Esophagus muscularis mucosa (tissue), 4 donors: Measurements from ENCODE around the gene ZNF512. TPM values are rescaled to one million over a fixed set of nuclear protein-coding genes. Genes with fewer than 3 reads are reported as not detected.
"Not testable (repeated sequence)": the region's sequence is repeated elsewhere in the genome, so short reads cannot be mapped to it uniquely, and the experiment has no call there.

Source experiments
- DNase-seq: peaks from one replicate; pipeline ENCODE4 v3.0.0-alpha.2; 2017; ENCODE audit errors: extremely low spot score
- H3K27ac ChIP-seq, 4 donors: fragments of 200-600 bp; sonication (generic); replicated peaks in 1 of 4; 1 replicate in 3 of 4; 2 replicates in 1 of 4; pipeline ENCODE4 v1.5.1; 2016 to 2019; ENCODE audit warnings: mild to moderate bottlenecking in 1 of 4
- H3K27me3 ChIP-seq, 4 donors: fragments of 200-600 bp; sonication (generic); one replicate each; pipeline versions ENCODE4 v1.5.1 to v1.6.0; 2016 to 2019
- H3K36me3 ChIP-seq, 4 donors: fragments of 200-600 bp; sonication (generic); one replicate each; pipeline ENCODE4 v1.5.1; 2016 to 2019
- H3K4me1 ChIP-seq, 4 donors: fragments of 200-600 bp; sonication (generic); one replicate each; pipeline ENCODE4 v1.5.1; 2016 to 2019
- H3K4me3 ChIP-seq, 4 donors: fragments of 200-600 bp; sonication (generic); 1 replicate in 2 of 4; 2 replicates in 2 of 4; pipeline ENCODE4 v1.5.1; 2016 to 2019; ENCODE audit warnings: mild to moderate bottlenecking in 4 of 4, moderate library complexity in 1 of 4
- H3K9me3 ChIP-seq, 4 donors: fragments of 200-600 bp; sonication (generic); 1 replicate in 3 of 4; 2 replicates in 1 of 4; pipeline ENCODE4 v1.5.1; 2016 to 2019
- EP300 ChIP-seq: sonication (generic); formaldehyde crosslinking; IDR thresholded peaks from one replicate; pipeline ENCODE4 v1.6.1; 2017; ENCODE audit warnings: antibody characterized with exemption
- POLR2A ChIP-seq: fragments of 450-650 bp; IDR thresholded peaks from one replicate; pipeline ENCODE4 v1.6.1; 2017; ENCODE audit warnings: antibody characterized with exemption, moderate library complexity, mild to moderate bottlenecking, low read depth
- POLR2AphosphoS5 ChIP-seq, 2 donors: sonication (generic); formaldehyde crosslinking; IDR thresholded peaks; one replicate each; pipeline ENCODE4 v1.6.1; 2017; ENCODE audit warnings: antibody characterized with exemption in 2 of 2
- WGBS: methylation state at CpG from one replicate; pipeline ENCODE4 v1.1.5; 2018; 5-methylcytosine and 5-hydroxymethylcytosine counted together
- intact Hi-C: fragments of 100-400 bp; cut with DNase I; formaldehyde crosslinking; loops from one replicate; pipeline ENCODE4 v1.15.1; 2023
- total RNA-seq, 4 donors: library from RNA; depleted of rRNA; stranded (reverse); fragments of >200 nt; gene quantifications; one replicate each; pipeline versions ENCODE4 v1.1.0 to v1.2.1, GENCODE V29; 2016
- TF ChIP-seq, protein P1 (sequence below), 3 experiments: fragments of 200-600 bp in 2 of 3; fragments of 450-650 bp in 1 of 3; sonication (generic) in 2 of 3; IDR thresholded peaks; one replicate each; pipeline ENCODE4 v1.5.1; 2017 to 2019; ENCODE audit warnings: antibody characterized with exemption in 3 of 3, mild to moderate bottlenecking in 2 of 3, moderate library complexity in 1 of 3

The ZNF512 gene
- total RNA-seq, 4 donors from 2014 or later = 29.5 to 39.3 (median 33.7) TPM

DNA sequence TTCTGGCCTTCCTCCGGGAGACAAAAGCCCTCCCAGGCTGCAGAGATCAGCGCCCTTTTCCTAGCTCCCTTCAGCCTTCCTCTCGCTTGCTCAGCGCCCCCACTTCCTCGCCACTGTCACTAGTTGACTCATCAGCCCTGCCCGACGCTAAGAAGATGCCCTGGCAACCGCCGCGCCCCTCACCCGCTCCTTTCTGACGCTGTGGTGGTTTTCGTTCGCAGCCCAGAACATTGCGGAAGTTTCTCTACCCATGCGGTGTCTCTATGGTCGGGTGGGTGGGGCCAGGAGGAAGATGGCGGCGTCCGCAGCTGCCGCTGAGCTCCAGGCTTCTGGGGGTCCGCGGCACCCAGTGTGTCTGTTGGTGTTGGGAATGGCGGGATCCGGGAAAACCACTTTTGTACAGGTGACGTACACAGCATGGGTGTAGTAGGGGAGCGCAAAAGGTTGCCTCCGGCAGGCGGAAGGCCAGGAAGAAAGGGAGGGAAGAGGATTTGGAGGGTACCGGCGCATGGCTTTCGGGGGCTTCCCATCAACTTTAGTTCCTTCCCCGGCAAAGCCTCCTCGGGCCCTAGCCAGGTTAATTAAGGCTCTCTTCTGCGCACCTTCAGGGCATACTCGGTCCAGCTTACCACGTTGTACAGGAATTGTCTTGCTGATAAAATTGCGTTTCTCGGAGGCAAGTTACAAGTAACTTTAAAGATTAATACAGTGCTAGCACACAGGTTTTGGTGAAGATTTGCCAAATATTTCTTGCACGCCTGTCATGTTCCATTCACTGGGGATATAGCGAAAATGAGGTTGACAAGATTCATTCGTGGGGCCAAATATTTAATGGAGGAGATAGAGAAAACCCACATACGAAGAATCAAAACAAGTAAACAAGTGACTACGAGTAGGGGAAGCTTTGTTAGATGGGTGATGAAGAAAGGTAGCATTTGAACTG lies 46.2 kb downstream of the ZNF512 start, which contains the start of the genes CCDC121 and GPN1:
TSS of gene CCDC121 (minus strand) at position 246 of the 943 bp plus-strand sequence. CDS start 1,213 bp downstream, outside the sequence.
TSS of gene GPN1 (plus strand) at position 284 of the 943 bp plus-strand sequence. CDS start at position 293, 9 bp downstream.
- H3K4me3 ChIP-seq = peak within 1 kb of the TSS; percentile 67 to 83 (median 76)
- H3K9me3 ChIP-seq = no peaks in the 10 kb centered on the region
- under 1% methylated on average over 38 of the region's 44 CpGs for WGBS
- H3K4me1 ChIP-seq = peaks cover 21 to 32% (median 29%) of the 10 kb centered on the region in 4 donors
- H3K27me3 ChIP-seq = no peaks in the 10 kb centered on the region
- peaks cover 14 to 48% (median 30%) of the 10 kb centered on the region in 4 donors for H3K36me3 ChIP-seq
- TF ChIP-seq POLR2A = no peak
- TF ChIP-seq POLR2AphosphoS5 (IDR thresholded peaks at IDR 0.05) = peak; percentile 76 to 78
- intact Hi-C loops = no loop called here
- peak; percentile 97 for DNase-seq
- H3K27ac ChIP-seq = peak within 1 kb of the TSS; percentile 70 to 78 (median 73)

- intact Hi-C loops, H3K27me3 ChIP-seq, H3K9me3 ChIP-seq, H3K4me3 ChIP-seq, DNase-seq, H3K27ac ChIP-seq: not testable (repeated sequence)
- 95% methylated on average over 2 of the region's 2 CpGs for WGBS
- H3K4me1 ChIP-seq = peaks cover 21 to 32% (median 29%) of the 10 kb centered on the region in 4 donors
- H3K36me3 ChIP-seq = peaks cover 22 to 53% (median 43%) of the 10 kb centered on the region in 4 donors
Observed at GRCh38 chr2:27630257-27630656, 47.4 kb downstream of the ZNF512 start.

DNA sequence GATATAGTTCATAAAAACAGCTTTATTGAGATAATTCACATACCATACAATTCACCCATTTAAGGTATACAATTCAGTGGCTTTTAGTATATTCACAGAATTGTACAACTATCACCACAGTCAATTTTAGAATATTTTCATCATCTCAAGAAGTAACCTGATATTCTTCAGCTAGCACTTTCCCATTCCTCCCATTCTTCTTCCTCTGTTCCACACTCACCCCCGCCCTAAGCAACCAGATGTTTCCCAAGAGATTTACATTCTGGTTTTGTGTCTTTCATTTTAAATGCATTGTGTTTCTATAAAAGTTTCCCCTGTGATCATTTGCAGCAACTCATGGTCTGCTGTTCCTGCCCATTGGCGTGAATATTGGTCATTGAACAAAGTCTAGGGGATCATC lies 51.4 kb downstream of the ZNF512 start:
- Histone ChIP-seq H3K27me3 (no peaks in the 10 kb centered on the region), H3K27ac (no peak overlapping the region), H3K9me3 (no peaks in the 10 kb centered on the region), H3K4me1 (peaks cover 9 to 15% (median 14%) of the 10 kb centered on the region in 4 donors), H3K4me3 (no peak overlapping the region), H3K36me3 (peaks cover 54 to 94% (median 81%) of the 10 kb centered on the region in 4 donors)
- 97% methylated on average over 2 of the region's 2 CpGs for WGBS
- no peak for DNase-seq
- TF ChIP-seq POLR2A (no peak), EP300 (no peak), POLR2AphosphoS5 (IDR thresholded peaks at IDR 0.05) (no peak)
- TF ChIP-seq, protein P1, sequence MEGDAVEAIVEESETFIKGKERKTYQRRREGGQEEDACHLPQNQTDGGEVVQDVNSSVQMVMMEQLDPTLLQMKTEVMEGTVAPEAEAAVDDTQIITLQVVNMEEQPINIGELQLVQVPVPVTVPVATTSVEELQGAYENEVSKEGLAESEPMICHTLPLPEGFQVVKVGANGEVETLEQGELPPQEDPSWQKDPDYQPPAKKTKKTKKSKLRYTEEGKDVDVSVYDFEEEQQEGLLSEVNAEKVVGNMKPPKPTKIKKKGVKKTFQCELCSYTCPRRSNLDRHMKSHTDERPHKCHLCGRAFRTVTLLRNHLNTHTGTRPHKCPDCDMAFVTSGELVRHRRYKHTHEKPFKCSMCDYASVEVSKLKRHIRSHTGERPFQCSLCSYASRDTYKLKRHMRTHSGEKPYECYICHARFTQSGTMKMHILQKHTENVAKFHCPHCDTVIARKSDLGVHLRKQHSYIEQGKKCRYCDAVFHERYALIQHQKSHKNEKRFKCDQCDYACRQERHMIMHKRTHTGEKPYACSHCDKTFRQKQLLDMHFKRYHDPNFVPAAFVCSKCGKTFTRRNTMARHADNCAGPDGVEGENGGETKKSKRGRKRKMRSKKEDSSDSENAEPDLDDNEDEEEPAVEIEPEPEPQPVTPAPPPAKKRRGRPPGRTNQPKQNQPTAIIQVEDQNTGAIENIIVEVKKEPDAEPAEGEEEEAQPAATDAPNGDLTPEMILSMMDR (IDR thresholded peaks at IDR 0.05) = no peak
- intact Hi-C loops = no loop called here

- Histone ChIP-seq H3K9me3 (no peaks in the 10 kb centered on the region), H3K36me3 (peaks cover 64 to 100% (median 91%) of the 10 kb centered on the region in 4 donors), H3K4me3 (no peak overlapping the region), H3K27ac (no peak overlapping the region), H3K4me1 (no peaks in the 10 kb centered on the region), H3K27me3 (no peaks in the 10 kb centered on the region)
- DNase-seq = no peak
- intact Hi-C loops = no loop called here
- WGBS = 92% methylated on average over 5 of the region's 5 CpGs
- no peak for TF ChIP-seq POLR2A
- TF ChIP-seq EP300 = no peak
- TF ChIP-seq, protein P1 (IDR thresholded peaks at IDR 0.05) = no peak
- TF ChIP-seq POLR2AphosphoS5 (IDR thresholded peaks at IDR 0.05) = no peak
Observed at GRCh38 chr2:27636766-27637165, 53.9 kb downstream of the ZNF512 start.

- no peak overlapping the region for H3K27ac ChIP-seq
- H3K36me3 ChIP-seq = peaks cover 74 to 100% (median 92%) of the 10 kb centered on the region in 4 donors
- H3K4me1 ChIP-seq = no peaks in the 10 kb centered on the region
- H3K9me3 ChIP-seq = no peaks in the 10 kb centered on the region
- no peaks in the 10 kb centered on the region for H3K27me3 ChIP-seq
- no peak overlapping the region for H3K4me3 ChIP-seq
- intact Hi-C loops = no loop called here
- 87% methylated on average over 3 of the region's 3 CpGs for WGBS
- no peak for DNase-seq
- no peak for TF ChIP-seq POLR2A
- TF ChIP-seq EP300 = no peak
- no peak for TF ChIP-seq POLR2AphosphoS5 (IDR thresholded peaks at IDR 0.05)
- TF ChIP-seq, protein P1 (IDR thresholded peaks at IDR 0.05) = no peak
Observed at GRCh38 chr2:27638037-27638637, 55.3 kb downstream of the ZNF512 start.
